ENCODE data around the gene BHLHE40.

BHLHE40 gene

GRCh38 chr3:4993276-4994143 lies 14.3 kb downstream of the BHLHE40 start:
- Histone ChIP-seq H3K9me3 (ENCODE audit: control insufficient read depth in 2 of 2, low read length in 2 of 2) (no peaks in the 10 kb centered on the region), H3K36me3 (ENCODE audit: control insufficient read depth in 2 of 2, insufficient read depth in 2 of 2, low read length in 2 of 2) (no peaks in the 10 kb centered on the region), H3K4me1 (ENCODE audit: control insufficient read depth, insufficient read depth, low read length) (peaks cover 12% of the 10 kb centered on the region), H3K9ac (ENCODE audit: low read length in 2 of 2) (no peak overlapping the region), H3K27me3 (ENCODE audit: control insufficient read depth in 1 of 2, insufficient read depth in 2 of 2, low read length in 2 of 2) (no peaks in the 10 kb centered on the region), H3K4me3 (ENCODE audit: low read length in 2 of 2) (no peak overlapping the region), H3K27ac (ENCODE audit: low read length) (no peak overlapping the region)

DNA sequence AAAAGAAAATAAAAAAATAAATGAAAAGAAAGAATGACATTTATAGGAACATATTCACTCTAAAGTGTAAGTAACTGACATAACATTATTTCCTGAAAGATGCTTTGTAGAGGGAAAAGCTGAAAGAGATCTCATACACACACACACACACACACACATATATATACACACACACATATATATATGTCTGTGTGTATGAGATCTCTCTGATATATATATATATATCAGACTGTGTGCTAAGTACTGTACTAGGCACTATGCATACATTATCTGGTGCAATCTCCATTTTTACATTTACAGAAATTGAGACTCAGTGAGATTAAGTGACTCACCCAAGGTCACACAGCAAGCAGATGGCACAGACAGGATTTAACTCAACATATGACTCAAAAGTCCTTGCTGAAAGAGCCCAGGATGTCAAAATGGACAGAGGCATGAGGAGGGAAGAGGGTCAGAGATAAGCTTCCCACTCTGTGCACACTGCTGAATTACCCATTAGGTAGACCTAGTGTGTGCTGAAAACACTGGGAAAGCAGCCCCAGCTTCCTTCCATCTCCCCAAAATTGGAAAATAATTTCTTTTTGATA lies 15.0 kb downstream of the BHLHE40 start:
- no peaks in the 10 kb centered on the region for H3K27me3 ChIP-seq (ENCODE audit: control insufficient read depth in 1 of 2, insufficient read depth in 2 of 2, low read length in 2 of 2)
- H3K4me1 ChIP-seq (ENCODE audit: control insufficient read depth, insufficient read depth, low read length): peaks cover 6% of the 10 kb centered on the region
- H3K27ac ChIP-seq (ENCODE audit: low read length): peak overlapping the region; percentile 49
- no peaks in the 10 kb centered on the region for H3K9me3 ChIP-seq (ENCODE audit: control insufficient read depth in 2 of 2, low read length in 2 of 2)
- no peaks in the 10 kb centered on the region for H3K36me3 ChIP-seq (ENCODE audit: control insufficient read depth in 2 of 2, insufficient read depth in 2 of 2, low read length in 2 of 2)
- H3K4me3 ChIP-seq (ENCODE audit: low read length in 2 of 2): no peak overlapping the region
- no peak overlapping the region for H3K9ac ChIP-seq (ENCODE audit: low read length in 2 of 2)

GRCh38 chr3:4994823-4995499 lies 15.7 kb downstream of the BHLHE40 start:
- peak overlapping the region; percentile 49 for H3K27ac ChIP-seq (ENCODE audit: low read length)
- no peaks in the 10 kb centered on the region for H3K9me3 ChIP-seq (ENCODE audit: control insufficient read depth in 2 of 2, low read length in 2 of 2)
- no peaks in the 10 kb centered on the region for H3K27me3 ChIP-seq (ENCODE audit: control insufficient read depth in 1 of 2, insufficient read depth in 2 of 2, low read length in 2 of 2)
- H3K4me1 ChIP-seq (ENCODE audit: control insufficient read depth, insufficient read depth, low read length): peaks cover 6% of the 10 kb centered on the region
- H3K4me3 ChIP-seq (ENCODE audit: low read length in 2 of 2): no peak overlapping the region
- no peaks in the 10 kb centered on the region for H3K36me3 ChIP-seq (ENCODE audit: control insufficient read depth in 2 of 2, insufficient read depth in 2 of 2, low read length in 2 of 2)
- no peak overlapping the region for H3K9ac ChIP-seq (ENCODE audit: low read length in 2 of 2)

- Histone ChIP-seq H3K27me3 (ENCODE audit: control insufficient read depth in 1 of 2, insufficient read depth in 2 of 2, low read length in 2 of 2) (no peaks in the 10 kb centered on the region), H3K9ac (ENCODE audit: low read length in 2 of 2) (no peak overlapping the region), H3K9me3 (ENCODE audit: control insufficient read depth in 2 of 2, low read length in 2 of 2) (no peaks in the 10 kb centered on the region), H3K36me3 (ENCODE audit: control insufficient read depth in 2 of 2, insufficient read depth in 2 of 2, low read length in 2 of 2) (no peaks in the 10 kb centered on the region), H3K4me1 (ENCODE audit: control insufficient read depth, insufficient read depth, low read length) (peaks cover 6% of the 10 kb centered on the region), H3K4me3 (ENCODE audit: low read length in 2 of 2) (no peak overlapping the region), H3K27ac (ENCODE audit: low read length) (peak overlapping the region; percentile 41)
Measured at GRCh38 chr3:4995500-4996053, 16.3 kb downstream of the BHLHE40 start.

DNA sequence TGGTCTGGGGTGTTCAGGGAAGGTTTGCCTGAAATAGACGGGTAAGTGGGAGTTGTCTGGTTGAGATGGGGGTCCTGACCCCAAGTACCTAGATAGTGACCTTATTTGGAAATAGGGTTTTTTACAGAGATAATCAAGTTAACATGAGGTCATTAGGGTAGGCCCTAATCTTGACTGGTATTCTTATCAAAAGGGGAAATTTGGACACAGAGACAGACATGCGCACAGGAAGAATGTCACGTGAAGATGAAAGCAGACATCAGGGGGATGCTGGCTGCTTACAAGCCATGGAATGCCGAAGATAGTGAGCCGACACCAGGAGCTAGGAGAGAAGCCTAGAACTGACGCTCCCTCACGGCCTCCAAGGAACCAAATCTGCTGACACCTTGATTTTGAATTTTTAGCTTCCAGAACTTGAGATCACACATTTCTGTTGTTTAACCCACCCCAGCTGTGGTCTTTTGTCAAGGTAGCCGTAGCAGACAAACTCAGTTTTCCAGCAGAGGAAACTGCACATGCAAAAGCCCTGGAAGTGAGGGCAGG lies 17.1 kb downstream of the BHLHE40 start:
- H3K9ac ChIP-seq (ENCODE audit: low read length in 2 of 2): no peak overlapping the region
- peaks cover 6% of the 10 kb centered on the region for H3K4me1 ChIP-seq (ENCODE audit: control insufficient read depth, insufficient read depth, low read length)
- no peak overlapping the region for H3K27ac ChIP-seq (ENCODE audit: low read length)
- H3K9me3 ChIP-seq (ENCODE audit: control insufficient read depth in 2 of 2, low read length in 2 of 2): no peaks in the 10 kb centered on the region
- H3K36me3 ChIP-seq (ENCODE audit: control insufficient read depth in 2 of 2, insufficient read depth in 2 of 2, low read length in 2 of 2): no peaks in the 10 kb centered on the region
- H3K4me3 ChIP-seq (ENCODE audit: low read length in 2 of 2): no peak overlapping the region
- no peaks in the 10 kb centered on the region for H3K27me3 ChIP-seq (ENCODE audit: control insufficient read depth in 1 of 2, insufficient read depth in 2 of 2, low read length in 2 of 2)

- H3K36me3 ChIP-seq (ENCODE audit: control insufficient read depth in 2 of 2, insufficient read depth in 2 of 2, low read length in 2 of 2): no peaks in the 10 kb centered on the region
- H3K9ac ChIP-seq (ENCODE audit: low read length in 2 of 2): no peak overlapping the region
- peaks cover 6% of the 10 kb centered on the region for H3K4me1 ChIP-seq (ENCODE audit: control insufficient read depth, insufficient read depth, low read length)
- no peaks in the 10 kb centered on the region for H3K27me3 ChIP-seq (ENCODE audit: control insufficient read depth in 1 of 2, insufficient read depth in 2 of 2, low read length in 2 of 2)
- H3K4me3 ChIP-seq (ENCODE audit: low read length in 2 of 2): no peak overlapping the region
- H3K9me3 ChIP-seq (ENCODE audit: control insufficient read depth in 2 of 2, low read length in 2 of 2): no peaks in the 10 kb centered on the region
- no peak overlapping the region for H3K27ac ChIP-seq (ENCODE audit: low read length)
Measured at GRCh38 chr3:4996771-4997291, 17.6 kb downstream of the BHLHE40 start.

GRCh38 chr3:4997946-4998345 lies 18.7 kb downstream of the BHLHE40 start:
- Histone ChIP-seq H3K9me3 (ENCODE audit: control insufficient read depth in 2 of 2, low read length in 2 of 2) (no peaks in the 10 kb centered on the region), H3K27me3 (ENCODE audit: control insufficient read depth in 1 of 2, insufficient read depth in 2 of 2, low read length in 2 of 2) (no peaks in the 10 kb centered on the region), H3K4me1 (ENCODE audit: control insufficient read depth, insufficient read depth, low read length) (peaks cover 6% of the 10 kb centered on the region), H3K36me3 (ENCODE audit: control insufficient read depth in 2 of 2, insufficient read depth in 2 of 2, low read length in 2 of 2) (no peaks in the 10 kb centered on the region), H3K27ac (ENCODE audit: low read length) (no peak overlapping the region), H3K4me3 (ENCODE audit: low read length in 2 of 2) (no peak overlapping the region), H3K9ac (ENCODE audit: low read length in 2 of 2) (no peak overlapping the region)

- Histone ChIP-seq H3K9me3 (ENCODE audit: control insufficient read depth in 2 of 2, low read length in 2 of 2) (no peaks in the 10 kb centered on the region), H3K4me3 (ENCODE audit: low read length in 2 of 2) (no peak overlapping the region), H3K36me3 (ENCODE audit: control insufficient read depth in 2 of 2, insufficient read depth in 2 of 2, low read length in 2 of 2) (no peaks in the 10 kb centered on the region), H3K9ac (ENCODE audit: low read length in 2 of 2) (no peak overlapping the region), H3K27ac (ENCODE audit: low read length) (no peak overlapping the region), H3K4me1 (ENCODE audit: control insufficient read depth, insufficient read depth, low read length) (peaks cover 6% of the 10 kb centered on the region), H3K27me3 (ENCODE audit: control insufficient read depth in 1 of 2, insufficient read depth in 2 of 2, low read length in 2 of 2) (no peaks in the 10 kb centered on the region)
Measured at GRCh38 chr3:4999531-5000184, 20.4 kb downstream of the BHLHE40 start.

DNA sequence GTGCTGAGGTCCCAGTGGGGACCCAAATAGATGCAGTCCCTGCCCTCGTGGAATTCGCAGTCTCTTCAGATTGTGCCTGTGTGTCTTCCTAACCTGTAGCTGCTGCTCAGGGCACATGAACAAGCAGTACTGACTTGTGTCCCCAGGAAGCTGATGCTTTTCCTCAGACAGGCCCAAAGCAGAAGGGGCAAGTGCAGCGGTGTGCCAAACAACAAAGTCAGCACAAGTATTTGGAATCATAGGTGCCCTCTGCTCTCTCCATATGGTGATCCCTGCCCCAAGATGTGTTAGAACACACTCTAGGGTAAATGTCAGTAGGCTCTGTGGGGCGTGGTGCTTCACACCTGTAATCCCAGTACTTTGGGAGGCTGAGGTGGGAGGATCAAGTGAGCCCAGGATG lies 21.9 kb downstream of the BHLHE40 start:
- H3K4me3 ChIP-seq (ENCODE audit: low read length in 2 of 2): no peak overlapping the region
- H3K9ac ChIP-seq (ENCODE audit: low read length in 2 of 2): no peak overlapping the region

DNA sequence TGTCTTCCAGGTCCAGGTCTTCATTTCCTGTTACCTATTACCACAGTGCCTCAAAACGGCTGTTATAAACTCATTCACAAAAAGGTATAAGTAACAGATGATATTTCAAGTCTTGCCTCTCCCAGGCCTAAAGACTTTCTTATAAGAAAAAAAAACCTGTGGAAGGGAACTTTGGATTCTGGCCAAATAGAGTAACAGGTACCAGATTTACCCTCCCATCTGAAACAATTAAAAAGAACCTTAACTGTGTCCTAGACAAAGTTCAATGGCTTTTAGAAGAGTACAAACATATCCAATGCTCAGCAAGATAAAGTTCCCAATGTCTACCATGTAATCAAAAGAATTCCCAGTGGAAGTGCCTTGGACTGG lies 22.6 kb downstream of the BHLHE40 start:
- no peak overlapping the region for H3K27ac ChIP-seq (ENCODE audit: low read length)
- H3K9ac ChIP-seq (ENCODE audit: low read length in 2 of 2): no peak overlapping the region
- H3K9me3 ChIP-seq (ENCODE audit: control insufficient read depth in 2 of 2, low read length in 2 of 2): no peaks in the 10 kb centered on the region
- H3K4me1 ChIP-seq (ENCODE audit: control insufficient read depth, insufficient read depth, low read length): peaks cover under 1% of the 10 kb centered on the region
- H3K36me3 ChIP-seq (ENCODE audit: control insufficient read depth in 2 of 2, insufficient read depth in 2 of 2, low read length in 2 of 2): no peaks in the 10 kb centered on the region
- H3K4me3 ChIP-seq (ENCODE audit: low read length in 2 of 2): no peak overlapping the region
- no peaks in the 10 kb centered on the region for H3K27me3 ChIP-seq (ENCODE audit: control insufficient read depth in 1 of 2, insufficient read depth in 2 of 2, low read length in 2 of 2)

More for the DNA sequence above, 21.9 kb downstream of the BHLHE40 start:
- no peaks in the 10 kb centered on the region for H3K27me3 ChIP-seq (ENCODE audit: control insufficient read depth in 1 of 2, insufficient read depth in 2 of 2, low read length in 2 of 2)
- no peaks in the 10 kb centered on the region for H3K4me1 ChIP-seq (ENCODE audit: control insufficient read depth, insufficient read depth, low read length)
- H3K9me3 ChIP-seq (ENCODE audit: control insufficient read depth in 2 of 2, low read length in 2 of 2): no peaks in the 10 kb centered on the region
- H3K36me3 ChIP-seq (ENCODE audit: control insufficient read depth in 2 of 2, insufficient read depth in 2 of 2, low read length in 2 of 2): no peaks in the 10 kb centered on the region
- no peak overlapping the region for H3K27ac ChIP-seq (ENCODE audit: low read length)
